NCI-H446 (cell line): ENCODE data around the gene UBL3.

Experiments used
- DNase-seq, 2 experiments: peaks; one replicate each; lab custom pipeline; 2025; lab: John Stamatoyannopoulos, UW

The UBL3 gene

DNA sequence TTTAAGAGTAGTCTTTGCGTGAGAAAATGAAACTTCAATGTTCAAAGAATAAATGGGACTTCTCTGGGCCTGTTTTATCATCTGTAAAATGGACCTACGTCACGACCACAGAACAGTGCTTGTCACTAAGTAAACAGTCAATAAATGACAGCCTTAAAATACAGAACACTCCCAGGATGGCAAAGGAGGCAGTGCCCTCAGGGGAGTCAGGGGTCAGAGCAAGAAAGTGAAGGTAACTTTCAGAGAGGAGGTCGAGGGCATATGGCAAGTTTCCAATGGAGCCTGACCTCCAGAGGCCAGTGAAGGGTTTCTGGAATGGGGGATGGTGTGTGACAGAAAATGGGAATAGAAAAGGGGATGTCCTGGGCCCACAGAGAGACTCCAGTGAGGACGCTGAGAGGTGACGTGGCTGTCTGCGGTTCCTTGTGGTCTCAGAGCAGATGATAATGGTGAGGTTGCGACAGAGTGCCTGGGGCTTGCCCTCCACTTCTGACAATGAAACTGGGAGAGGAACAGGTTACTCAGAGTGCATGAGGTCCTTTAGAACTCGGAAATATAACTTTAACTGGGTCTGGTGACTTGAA, 91.8 kb downstream of the UBL3 start:
- DNase-seq, result no peak

DNA sequence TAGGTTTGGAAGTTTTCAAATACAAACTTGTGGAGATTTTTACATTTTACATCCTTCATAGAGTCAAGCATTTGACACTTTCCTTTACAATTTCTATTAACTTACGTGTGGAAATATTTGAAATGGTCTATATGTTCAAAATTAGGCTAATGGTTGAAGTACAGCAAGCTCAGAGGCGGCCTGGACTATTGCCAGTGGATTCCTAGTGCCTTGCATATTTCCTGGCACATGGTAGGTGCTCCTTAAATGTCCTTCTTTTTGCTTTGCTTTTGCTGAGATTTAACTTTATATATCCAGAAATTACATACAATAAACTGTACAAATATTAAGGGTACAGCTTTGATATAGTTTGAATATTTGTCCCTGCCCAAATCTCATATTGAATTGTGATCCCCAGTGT, 93.9 kb downstream of the UBL3 start:
- no peak for DNase-seq

DNA sequence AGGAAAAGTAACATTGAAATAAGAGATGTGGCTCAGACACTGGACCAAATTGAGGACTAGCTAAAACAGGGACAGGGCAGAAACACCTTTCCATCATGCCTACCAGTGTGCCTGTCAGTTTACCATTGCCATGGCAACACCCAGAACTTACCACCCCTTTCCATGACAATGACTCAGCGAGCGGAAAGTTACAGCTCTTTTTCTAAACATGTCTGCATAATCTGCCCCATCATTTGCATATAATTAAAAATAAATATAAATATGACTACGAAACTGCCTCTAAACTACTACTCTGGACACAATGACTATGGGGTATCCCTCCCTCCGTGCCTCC, 96.0 kb downstream of the UBL3 start:
- no peak for DNase-seq

DNA sequence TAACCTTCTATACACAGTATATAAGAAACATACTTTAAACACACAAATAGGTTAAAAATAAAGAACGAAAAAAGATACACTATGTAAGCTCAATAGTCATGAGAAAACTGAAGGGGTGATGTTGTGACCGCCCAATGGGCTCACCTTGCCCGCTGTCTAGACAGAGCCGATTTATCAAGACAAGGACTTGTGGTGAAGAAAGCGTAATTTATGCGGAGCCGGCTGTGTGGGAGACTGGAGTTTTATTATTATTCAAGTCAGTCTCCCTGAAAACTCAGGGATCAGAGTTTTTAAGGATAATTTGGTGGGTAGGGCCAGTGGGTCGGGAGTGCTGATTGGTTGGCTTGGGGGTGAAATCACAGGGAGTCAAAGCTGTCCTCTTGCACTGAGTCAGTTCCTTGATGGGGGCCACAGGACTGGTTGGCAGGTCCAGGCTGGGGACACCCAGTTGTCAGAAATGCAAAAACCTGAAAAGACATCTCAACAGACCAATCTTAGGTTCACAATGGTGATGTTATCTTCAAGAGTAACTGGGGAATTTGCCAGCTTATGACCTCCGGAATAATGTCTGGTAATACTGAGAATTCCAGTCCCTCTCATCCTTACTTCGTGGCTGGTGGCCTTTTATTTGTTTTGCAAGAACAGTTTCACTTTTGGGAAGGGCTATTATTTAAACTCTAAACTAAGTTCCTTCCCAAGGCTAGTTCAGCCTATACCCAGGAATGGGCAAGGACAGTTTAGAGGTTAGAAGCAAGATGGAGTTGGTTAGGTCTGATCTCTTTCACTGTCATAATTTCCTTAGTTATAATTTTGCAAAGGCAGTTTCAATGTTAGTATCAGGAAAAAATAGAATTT, 96.6 kb downstream of the UBL3 start:
- no peak for DNase-seq

DNA sequence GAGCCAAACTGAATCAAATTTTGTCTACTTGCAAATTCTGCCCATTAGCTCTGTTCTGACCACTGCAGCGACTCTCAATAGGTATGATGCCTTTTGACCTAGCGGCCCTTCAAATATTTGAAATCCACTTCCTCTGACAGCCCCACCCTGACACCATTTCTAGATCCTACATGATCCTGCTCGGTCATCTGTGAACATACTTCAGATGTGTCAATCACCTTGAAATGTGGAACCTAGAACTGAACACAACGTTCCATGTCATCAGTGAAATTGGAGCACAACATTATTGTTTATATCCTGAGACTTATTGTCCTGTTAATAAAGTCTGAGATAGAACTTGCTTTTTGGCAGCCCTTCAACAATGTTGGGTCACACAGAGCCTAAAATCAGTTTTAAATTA, 98.2 kb downstream of the UBL3 start:
- DNase-seq, result no peak

DNA sequence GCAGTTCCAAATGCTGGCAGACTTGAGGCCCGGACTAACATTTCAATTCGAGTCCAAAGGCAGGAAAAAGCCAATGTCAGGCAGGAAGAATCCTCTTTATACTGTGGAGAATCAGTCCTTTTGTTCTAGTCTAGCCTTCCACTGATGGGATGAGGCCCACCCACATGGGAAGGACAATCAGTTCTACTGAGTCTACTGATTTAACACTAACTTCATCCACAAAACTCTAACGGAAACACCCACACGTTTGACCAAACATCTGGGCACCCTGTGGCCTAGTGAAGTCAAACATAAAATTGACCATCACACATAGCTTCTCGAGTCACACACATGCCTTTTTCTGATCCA, 100.3 kb downstream of the UBL3 start:
- DNase-seq, result no peak

DNA sequence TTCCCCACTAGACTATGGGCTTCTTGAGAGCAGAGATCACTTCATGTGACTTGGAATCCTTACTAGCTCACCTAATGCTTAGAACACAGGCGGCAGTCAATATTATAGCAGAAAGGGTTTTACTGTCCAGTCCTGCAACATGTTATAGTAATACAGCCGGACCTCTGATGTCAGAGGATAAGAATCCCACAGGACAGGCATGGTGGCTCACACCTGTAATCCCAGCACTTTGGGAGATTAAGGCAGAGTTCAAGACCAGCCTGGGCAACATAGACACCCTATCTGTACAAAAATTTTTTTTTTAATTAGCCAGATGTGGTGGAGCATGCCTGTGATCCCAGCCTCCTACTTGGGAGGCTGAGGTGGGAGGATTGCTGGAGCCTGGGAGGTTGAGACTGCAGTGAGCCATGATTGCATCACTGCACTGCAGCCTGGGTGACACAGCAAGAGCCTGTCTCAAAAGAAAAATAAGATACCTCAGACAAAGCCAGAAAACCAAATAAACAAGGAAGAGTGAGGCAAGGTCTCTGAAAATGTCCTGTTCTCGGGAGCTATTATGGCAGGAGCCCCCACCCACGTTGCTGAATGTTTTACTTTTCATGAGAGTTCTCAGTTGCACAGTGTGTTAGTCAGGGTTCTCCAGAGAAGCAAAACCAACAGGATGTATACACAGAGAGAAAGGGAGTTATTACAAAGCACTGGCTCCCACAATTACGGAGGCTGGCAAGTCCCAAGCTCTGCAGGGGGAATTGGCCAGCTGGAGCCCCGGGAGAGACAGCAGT, 100.8 kb downstream of the UBL3 start:
- DNase-seq, result no peak

DNA sequence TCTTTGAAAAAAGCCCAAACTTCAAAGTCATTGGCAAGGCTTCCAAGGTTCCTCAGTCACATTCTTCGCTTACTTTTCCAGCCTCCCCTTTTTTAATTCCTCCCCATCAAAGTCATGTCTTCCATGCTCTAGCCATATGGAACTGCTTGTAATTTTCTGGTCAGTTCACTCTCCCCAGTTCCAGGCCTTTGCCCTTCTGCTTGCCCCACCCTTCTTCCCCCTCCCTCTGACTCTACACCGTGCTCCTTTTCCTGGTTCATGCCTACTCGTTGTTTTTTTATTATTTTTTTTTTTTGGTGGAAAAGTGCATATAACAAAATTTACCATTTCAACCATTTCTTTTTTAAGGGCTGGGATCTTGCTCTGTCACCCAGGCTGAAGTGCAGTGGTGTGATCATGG, 102.3 kb downstream of the UBL3 start:
- DNase-seq, result no peak

DNA sequence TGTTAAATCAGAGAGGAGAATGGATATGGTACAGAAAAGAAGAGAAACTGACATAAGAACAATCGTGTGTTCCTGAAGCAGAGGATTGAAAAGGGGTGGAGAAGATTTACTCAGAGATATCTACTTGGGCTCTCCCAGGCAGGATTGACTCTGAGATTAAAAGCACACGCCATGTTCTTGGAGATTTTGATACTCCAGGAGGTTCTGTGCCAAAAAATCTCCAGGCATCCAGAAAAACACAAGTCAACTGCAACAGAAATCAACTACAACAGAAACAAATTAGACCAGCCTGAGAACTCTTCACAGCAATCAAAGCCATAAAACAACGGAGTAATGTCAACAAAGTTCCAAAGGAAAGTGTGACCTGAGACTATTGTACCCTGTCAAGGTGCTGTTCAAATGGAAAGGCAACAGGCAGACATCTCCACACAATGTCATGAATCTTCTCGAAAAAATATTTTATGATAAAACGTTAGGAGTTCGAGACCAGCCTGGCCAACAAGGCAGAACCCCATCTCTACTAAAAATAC, 104.2 kb downstream of the UBL3 start:
- DNase-seq, result no peak

DNA sequence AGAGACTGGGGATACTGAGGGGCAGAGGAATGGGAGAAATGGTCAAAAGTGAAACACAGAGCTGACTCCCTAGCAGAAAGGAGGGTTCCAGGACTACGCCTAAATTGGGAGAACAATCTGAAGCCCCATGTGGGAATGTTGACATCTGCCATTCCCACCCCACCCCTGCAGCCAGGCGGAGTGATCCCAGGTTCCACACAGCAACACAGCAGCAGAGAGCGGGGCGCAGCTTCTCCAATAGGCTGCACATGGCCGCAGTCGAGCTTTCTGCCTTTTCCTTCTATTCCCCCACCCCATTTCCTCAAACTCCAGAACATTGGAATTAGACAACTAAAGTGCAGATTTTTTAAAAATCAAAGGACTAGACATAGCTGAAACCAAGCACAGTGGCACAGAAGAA, 104.7 kb downstream of the UBL3 start:
- DNase-seq, result no peak

DNA sequence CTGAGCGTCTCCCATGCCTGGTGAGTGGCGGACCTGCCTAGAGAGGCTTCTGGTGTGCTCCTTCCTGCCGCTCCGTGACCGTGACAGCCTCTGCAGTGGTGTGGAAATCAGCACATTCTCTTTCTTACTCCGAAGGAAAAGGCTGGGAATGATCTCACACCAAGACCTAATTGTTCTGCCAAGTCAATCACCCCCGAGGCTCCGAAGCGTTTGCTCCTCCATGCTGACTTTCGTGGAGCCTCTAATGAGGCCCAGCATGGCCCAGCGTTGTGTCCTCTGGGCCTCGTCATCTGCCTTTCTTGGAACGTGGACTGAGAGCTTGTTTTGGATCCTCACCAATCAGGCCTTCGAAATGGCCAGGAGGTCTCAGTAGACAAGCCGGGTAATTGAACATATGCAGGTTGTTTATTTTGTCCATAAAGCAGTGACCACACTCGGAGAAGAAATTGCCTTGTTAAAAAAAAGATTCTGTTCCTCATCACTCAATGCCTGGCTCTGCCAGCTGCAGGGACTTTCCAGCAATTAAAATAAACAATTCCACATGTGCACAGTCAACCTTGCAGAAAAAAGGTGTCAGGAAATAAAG, 107.1 kb downstream of the UBL3 start:
- DNase-seq, result no peak

DNA sequence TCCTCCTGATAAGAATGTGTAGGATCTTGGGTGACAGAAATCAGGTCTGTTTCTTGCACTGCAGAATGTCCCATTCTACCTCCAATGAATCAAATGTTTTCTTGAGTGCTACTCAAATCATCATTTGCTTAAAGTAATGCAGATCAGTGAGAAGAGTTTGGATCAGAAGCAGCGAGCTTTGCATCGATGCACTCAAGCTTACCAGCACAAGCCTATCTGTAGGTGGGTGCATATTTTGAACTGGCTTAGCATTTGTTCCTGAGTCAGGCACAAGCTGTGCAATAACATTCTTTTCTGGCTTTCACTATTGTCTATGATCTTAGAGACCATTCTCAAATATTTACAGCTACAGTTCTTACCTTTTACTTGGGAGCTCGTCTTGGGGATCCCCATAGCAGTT, 109.5 kb downstream of the UBL3 start:
- DNase-seq, result no peak

DNA sequence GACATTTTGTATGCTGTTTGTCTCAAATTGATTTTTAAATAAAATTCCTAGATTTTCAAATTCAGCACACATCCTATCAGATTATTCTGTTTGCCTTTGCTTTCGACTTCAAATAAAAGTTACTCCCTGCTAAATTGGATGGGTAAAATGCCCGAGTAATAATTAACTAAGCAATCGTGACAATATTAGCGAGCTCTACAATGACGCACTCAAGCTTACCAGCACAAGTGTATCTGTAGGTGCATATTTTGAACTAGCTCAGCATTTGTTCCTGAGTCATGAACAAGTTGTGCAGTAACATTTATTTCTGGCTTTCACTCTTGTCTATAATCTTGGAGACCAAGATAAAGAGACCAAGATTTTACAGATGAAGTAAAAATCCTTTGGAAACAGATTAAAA, 113.4 kb downstream of the UBL3 start:
- no peak for DNase-seq

DNA sequence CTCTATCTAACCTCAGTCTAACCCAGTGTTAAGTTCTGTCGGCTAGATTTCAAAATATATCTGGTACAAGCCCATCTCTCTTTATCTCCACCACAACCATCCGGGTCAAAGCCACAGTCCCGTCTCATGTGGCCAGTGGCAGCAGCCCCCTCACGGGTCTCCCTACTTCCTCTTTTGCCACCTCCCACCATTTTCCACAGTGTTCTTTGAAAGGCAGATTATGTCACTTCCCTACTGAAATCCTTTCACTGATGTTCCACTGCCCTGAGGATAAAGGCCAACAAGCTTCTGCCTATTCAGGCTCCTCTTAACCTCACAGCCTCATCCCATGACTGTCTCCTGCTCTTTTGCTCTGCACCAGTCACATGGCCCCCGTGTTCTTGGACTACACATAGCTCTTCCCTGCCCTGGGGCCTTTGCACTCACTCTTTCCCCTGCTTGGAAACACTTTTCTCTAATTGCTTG, 117.2 kb downstream of the UBL3 start:
- DNase-seq, result no peak

DNA sequence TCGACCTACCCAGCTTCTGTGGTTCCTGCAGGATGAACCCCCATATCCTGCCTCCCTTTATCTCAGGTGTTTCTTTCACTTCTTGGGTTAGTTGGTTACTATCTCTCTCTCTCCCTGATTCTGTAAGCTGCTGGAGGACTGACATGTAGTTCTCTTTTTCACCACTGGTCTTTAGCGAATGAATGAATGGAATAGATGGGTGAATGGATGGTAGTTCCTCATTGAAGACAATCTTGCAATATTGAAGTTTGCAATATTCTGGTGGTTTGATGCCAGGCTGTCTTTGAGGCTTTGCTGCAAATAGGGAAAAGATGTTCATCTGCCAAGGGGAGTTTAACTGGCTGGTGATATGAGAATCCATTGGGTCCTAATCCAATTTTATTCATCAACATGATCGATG, 120.2 kb downstream of the UBL3 start:
- no peak for DNase-seq

DNA sequence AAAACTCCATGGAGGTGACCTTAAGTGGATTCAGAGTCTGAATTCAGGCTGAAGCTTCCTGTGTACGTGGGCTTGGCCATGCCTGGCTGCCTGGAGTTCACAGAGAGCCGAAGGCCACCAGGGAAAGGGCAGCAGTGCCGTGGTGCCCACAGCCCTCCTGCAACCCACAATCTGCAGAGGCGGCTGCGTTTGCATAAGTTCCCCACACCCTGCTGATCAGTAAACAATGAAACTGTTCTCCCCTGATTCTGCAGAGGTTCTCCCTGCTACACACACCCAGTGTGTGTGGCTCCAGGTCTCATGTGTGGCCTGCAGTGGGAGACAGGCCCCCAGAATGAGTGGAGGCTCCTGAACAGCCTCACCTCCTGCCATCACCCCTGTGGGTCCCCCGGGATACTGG, 128.0 kb downstream of the UBL3 start:
- no peak for DNase-seq

DNA sequence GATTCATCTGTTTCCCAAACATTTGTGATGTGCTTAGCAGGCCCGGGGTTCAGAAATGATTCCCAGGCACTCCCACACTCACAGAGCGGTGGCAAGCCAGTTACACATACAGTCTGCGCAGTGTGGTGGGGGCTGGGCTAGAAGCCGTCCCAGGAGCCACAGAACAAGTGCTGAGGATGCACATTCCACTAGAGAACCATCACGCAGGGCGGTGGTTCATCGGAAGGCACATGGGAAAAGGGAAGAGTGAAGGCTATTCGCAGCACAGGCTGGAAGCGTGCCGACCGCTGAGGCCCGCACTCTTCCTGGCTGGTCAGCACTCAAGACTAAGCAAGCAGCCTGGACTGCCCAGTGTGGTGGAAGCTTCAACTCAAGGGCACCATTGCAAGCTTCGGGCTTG, 128.7 kb downstream of the UBL3 start:
- no peak for DNase-seq

DNA sequence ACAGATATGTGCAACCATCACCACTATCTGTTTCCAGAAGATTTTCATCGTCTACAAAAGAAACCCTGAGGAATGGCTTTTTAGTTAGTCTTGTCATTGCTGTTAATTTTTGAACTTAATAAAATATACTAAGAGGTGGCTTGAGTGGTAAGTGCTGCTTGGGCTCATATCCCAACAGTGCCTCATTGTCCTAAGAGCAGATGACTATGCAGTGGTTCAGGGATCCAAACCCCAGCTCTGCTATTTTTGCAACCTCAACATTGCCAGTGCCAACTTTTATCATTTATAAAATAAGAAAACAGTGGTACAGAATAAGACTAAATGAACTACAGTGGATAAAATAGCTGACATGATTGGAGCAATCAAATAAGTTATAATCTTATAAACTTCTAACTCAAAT, 131.7 kb downstream of the UBL3 start:
- no peak for DNase-seq

DNA sequence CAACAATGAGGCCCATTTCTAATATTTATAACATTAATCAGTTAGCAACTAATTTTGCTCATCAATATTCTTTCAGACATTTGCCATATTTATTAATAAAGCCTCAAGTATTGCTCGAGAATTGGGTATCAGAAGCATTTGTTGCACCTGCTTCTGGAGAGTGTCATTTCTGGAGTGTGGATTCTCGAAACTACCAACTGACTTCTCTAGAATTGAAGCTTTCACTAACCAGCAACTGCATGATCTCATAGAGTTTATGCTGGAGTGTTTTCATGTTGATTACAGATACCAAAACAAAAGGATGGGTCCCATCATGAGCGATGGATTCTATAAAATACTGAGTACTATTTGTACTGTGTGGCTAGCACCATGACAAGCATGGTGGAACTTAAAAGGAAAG, 133.9 kb downstream of the UBL3 start:
- DNase-seq, result no peak
